NCI-H1048 (cell line): Measurements from ENCODE around the gene SEC24B.
"Not testable (repeated sequence)": the region's sequence is repeated elsewhere in the genome, so short reads cannot be mapped to it uniquely, and the experiment has no call there.

Experiments used
- DNase-seq: peaks from one replicate; lab custom pipeline; 2025; lab: John Stamatoyannopoulos, UW

Gene SEC24B

DNA sequence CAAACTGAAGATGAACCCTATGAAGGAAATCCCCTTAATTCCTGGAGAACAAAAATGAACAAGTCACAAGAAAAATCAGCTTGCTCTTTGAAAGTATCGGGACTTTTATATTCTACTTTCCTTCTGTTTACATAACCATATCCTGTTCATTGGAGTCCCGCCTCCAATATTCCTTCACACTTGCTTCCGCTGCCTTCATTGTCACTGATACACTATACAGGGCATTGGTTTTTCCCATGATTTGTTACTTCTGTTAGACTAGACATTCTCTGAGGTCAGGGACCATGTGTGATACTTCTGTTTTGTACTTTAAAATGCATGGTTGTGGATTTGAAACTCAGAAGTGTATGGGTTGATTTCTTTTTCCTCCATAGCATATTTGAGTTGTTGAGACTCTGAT lies 145.2 kb downstream of the SEC24B start:
- DNase-seq = no peak

DNA sequence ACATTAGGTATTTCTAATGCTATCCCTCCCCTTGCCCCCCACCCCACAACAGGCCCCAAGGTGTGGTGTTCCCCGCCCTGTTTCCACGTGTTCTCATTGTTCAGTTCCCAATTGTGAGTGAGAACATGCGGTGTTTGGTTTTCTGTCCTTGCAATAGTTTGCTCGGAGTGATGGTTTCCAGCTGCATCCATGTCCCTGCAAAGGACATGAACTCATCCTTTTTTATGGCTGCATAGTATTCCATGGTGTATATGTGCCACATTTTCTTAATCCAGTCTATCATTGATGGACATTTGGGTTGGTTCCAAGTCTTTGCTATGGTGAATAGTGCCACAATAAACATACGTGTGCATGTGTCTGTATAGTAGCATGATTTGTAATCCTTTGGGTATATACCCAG lies 146.4 kb downstream of the SEC24B start:
- DNase-seq = not testable (repeated sequence)

DNA sequence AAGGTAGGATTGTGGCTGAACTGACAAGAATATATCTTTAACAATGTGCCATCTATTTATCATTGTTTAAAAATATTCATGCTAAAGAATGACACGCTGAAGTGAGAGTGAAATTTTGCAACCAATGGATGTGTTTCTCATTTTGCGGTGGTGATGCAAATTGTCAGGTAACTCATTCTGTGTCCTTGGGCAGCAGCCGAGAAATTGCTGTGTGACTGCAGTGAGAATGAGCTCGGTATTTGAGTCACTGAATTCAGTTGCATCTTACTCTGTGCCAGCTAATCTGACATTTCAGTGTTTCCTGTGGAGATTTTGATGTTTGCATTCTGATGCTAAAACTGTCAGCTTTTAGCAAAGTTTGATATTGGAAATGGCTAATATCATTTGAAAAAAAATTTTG lies 154.6 kb downstream of the SEC24B start:
- no peak for DNase-seq

DNA sequence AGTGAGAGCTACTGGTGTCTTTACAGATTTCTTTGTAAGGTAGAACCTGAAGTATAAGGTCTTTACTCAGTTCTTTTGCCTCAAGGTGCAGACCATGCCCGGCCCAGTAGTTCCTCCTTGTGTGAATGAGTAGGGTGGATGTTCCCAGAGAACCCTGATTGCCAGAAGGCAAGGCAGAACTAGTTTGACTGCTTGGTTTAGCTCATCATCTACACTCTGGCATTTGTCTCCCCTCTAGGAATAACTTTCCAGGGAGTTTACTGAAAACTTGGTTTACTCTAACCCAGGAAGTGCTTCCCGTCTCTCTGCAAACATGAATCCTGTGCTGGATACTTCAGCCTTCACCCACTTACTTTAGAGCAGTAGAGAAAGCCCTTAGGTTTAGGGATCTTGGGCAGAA lies 155.5 kb downstream of the SEC24B start:
- DNase-seq = no peak

DNA sequence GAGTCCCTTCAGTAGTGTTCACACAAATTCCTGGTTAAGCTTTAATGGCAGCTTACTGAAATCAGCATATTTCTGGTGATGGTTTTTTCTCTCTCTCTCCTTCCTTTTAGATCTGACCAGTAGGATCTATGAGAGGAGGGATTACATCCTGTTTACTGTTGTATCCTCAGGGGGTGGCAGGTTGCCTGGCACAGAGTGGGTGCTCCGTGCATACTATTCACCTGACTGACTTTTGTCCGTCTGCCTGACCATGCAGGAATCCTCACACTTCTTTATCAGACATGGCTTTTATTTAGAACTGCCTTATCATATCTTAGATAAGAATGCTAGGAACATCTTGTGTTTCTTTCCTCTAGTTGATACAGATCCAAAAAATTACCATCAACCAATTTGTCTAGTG lies 156.0 kb downstream of the SEC24B start:
- no peak for DNase-seq
